ENCODE measurements around the gene SIRPA.

DNA sequence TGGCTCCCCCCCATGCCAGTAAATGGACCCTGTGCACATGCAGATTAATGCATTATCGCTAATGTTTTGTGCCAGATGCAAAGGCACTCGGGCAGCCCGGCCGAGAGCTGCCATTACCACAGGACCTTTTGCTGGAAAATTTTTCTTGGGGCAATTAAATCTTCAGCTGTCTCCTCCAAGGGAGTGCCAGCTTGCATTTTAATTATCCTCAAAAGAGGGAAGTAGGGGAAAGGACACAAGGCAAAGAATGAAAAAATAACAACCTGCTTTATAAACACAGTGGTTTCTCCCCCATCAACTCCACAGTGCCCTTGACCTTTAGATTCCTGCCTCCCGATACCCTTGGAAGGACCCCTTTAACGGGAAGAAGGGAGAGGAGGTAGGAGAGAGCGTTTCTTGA, 50.5 kb downstream of the SIRPA start:
- TF ChIP-seq, protein P1, sequence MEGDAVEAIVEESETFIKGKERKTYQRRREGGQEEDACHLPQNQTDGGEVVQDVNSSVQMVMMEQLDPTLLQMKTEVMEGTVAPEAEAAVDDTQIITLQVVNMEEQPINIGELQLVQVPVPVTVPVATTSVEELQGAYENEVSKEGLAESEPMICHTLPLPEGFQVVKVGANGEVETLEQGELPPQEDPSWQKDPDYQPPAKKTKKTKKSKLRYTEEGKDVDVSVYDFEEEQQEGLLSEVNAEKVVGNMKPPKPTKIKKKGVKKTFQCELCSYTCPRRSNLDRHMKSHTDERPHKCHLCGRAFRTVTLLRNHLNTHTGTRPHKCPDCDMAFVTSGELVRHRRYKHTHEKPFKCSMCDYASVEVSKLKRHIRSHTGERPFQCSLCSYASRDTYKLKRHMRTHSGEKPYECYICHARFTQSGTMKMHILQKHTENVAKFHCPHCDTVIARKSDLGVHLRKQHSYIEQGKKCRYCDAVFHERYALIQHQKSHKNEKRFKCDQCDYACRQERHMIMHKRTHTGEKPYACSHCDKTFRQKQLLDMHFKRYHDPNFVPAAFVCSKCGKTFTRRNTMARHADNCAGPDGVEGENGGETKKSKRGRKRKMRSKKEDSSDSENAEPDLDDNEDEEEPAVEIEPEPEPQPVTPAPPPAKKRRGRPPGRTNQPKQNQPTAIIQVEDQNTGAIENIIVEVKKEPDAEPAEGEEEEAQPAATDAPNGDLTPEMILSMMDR (conservative IDR thresholded peaks at IDR 0.05; ENCODE audit: low read depth, low read length), result no peak
- no peak for TF ChIP-seq EZH2phosphoT487 (IDR thresholded peaks at IDR 0.05; ENCODE audit: borderline replicate concordance, low read length)
- no peak for TF ChIP-seq EZH2 (IDR thresholded peaks at IDR 0.05; ENCODE audit: low read length, unreplicated experiment)

Measured in PC-3 (cell line).